GM19043 (cell line): Measurements from ENCODE around the gene CHD6.

ENCODE experiments used
- ATAC-seq: cut with Tn5 transposase; IDR thresholded peaks from one replicate; pipeline ENCODE4 v1.9.1; 2021; ENCODE audit warnings: low read depth; ENCODE audit not compliant: unreplicated experiment

The CHD6 gene

GRCh38 chr20:41376349-41376748, 241.8 kb downstream of the CHD6 start:
- ATAC-seq: no peak

- no peak for ATAC-seq
Measured at GRCh38 chr20:41375846-41376245, 242.3 kb downstream of the CHD6 start.

GRCh38 chr20:41373931-41374920, 244.0 kb downstream of the CHD6 start:
- no peak for ATAC-seq

- ATAC-seq: no peak
Measured at GRCh38 chr20:41373251-41373783, 244.9 kb downstream of the CHD6 start.

- ATAC-seq: no peak
Measured at GRCh38 chr20:41371371-41371770, 246.8 kb downstream of the CHD6 start.

GRCh38 chr20:41370176-41370575, 248.0 kb downstream of the CHD6 start:
- no peak for ATAC-seq

- ATAC-seq: no peak
Measured at GRCh38 chr20:41369673-41370072, 248.5 kb downstream of the CHD6 start.

GRCh38 chr20:41367956-41368355, 250.2 kb downstream of the CHD6 start:
- ATAC-seq: no peak

GRCh38 chr20:41367393-41367695, 250.8 kb downstream of the CHD6 start:
- no peak for ATAC-seq

GRCh38 chr20:41366546-41367392, 251.4 kb downstream of the CHD6 start, which contains the start of gene EMILIN3:
Gene EMILIN3, minus strand, starts transcription at chr20:41366818. Its CDS starts 184 bp downstream, at chr20:41366634.
- ATAC-seq: no peak

- no peak for ATAC-seq
Measured at GRCh38 chr20:41365777-41366545, 252.2 kb downstream of the CHD6 start.

- no peak for ATAC-seq
Measured at GRCh38 chr20:41364967-41365765, 253.0 kb downstream of the CHD6 start.

- no peak for ATAC-seq
Measured at GRCh38 chr20:41364236-41364855, 253.8 kb downstream of the CHD6 start.

- ATAC-seq: no peak
Measured at GRCh38 chr20:41363601-41364000, 254.6 kb downstream of the CHD6 start.

- no peak for ATAC-seq
Measured at GRCh38 chr20:41362748-41363140, 255.4 kb downstream of the CHD6 start.

GRCh38 chr20:41361757-41362747, 256.1 kb downstream of the CHD6 start:
- ATAC-seq: no peak

- no peak for ATAC-seq
Measured at GRCh38 chr20:41360831-41361756, 257.1 kb downstream of the CHD6 start.
